ENCODE data around the gene DGKE.
A peak's percentile ranks its signal among the peaks of the same experiment; 100 is the strongest.

DGKE gene

DNA sequence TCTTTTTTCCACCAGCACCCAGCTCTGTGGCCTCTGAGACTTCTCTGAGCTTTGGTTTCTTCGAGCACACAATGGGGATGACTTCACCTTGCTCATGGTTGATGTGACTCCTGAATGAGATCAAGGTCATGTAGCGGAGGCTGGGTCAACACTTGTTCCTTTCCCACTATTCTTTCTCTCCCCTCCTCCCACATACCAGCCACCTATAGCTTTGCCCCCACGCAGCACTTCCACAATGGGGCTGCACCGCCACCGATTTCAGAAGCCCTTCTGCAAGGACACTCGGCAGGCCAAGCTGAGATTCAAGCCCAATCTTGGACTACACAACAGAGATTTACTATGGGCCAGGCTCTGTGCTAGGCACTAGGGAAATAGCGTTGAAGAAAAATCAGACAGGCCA lies 65.5 kb downstream of the DGKE start:
- DNase-seq = no peak
- in situ Hi-C loops (cut with HindIII; ENCODE audit: low pct_ligation_motif_present, low pct_unique_long_range_greater_than_20kb, low sequenced_read_pairs) = no loop called here

DNA sequence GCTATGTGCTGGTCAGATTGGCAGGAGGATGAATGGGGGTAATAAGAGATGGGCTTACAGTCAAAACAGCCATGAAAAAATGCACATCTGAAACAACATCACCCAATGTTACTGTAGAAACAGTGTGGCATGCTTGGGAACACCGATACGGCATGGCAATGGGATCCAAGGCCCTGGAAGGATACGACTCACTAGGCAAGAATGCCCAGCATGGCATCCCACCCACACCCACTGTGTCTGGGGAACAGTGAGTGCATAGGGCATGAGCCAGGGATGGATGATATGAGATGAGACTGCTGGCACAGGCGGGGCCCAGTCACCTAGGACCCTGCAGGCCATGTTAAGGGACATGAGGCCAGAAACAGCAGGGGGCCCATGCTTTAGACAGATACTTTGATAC lies 68.4 kb downstream of the DGKE start:
- peak; percentile 95 for DNase-seq
- in situ Hi-C loops (cut with HindIII; ENCODE audit: low pct_ligation_motif_present, low pct_unique_long_range_greater_than_20kb, low sequenced_read_pairs) = no loop called here

DNA sequence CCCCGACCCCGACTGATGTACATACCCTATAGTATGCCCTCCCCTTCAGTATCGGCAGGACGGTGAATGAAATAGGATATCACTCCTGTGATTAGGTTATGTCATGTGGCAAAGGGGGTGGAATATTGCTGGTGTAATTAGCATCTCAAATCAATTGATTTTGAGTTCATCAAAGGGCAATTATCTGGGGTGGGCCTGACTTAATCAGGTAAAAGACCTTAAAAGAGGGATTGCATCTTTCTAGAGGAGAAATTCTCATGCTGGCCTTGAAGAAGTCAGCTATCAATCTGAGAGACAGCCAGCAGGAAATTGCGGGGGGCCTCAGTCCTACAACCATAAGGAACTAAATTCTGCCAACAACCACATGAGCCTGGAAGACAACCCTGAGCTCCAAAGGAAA lies 69.6 kb downstream of the DGKE start:
- in situ Hi-C loops (cut with HindIII; ENCODE audit: low pct_ligation_motif_present, low pct_unique_long_range_greater_than_20kb, low sequenced_read_pairs) = no loop called here
- no peak for DNase-seq

DNA sequence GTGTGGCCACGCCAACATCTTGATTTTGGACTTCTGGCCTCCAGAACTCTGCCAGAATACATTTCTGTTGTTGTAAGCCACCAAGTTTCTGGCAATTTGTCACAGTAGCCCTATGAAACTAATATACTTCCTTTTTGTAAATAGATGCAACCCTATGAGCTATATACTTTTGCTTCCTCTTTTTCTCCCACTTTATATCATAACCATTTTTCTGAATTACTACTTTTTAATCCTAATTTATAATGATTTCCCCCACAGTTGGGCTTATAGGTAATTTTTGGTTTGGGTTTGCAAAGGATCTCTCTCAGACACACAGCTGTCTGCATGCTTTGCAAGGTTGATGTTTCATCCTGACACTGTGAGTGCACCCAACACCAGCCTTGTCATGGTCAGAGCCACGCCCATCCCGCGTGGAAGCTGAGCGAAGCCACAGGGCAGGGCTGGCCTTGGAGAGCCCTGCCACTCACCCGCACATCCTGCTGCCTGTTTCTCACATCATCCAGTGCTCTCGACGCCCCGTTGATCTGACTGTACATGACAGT lies 74.1 kb downstream of the DGKE start:
- in situ Hi-C loops (cut with HindIII; ENCODE audit: low pct_ligation_motif_present, low pct_unique_long_range_greater_than_20kb, low sequenced_read_pairs) = no loop called here
- peak; percentile 8 for DNase-seq

DNA sequence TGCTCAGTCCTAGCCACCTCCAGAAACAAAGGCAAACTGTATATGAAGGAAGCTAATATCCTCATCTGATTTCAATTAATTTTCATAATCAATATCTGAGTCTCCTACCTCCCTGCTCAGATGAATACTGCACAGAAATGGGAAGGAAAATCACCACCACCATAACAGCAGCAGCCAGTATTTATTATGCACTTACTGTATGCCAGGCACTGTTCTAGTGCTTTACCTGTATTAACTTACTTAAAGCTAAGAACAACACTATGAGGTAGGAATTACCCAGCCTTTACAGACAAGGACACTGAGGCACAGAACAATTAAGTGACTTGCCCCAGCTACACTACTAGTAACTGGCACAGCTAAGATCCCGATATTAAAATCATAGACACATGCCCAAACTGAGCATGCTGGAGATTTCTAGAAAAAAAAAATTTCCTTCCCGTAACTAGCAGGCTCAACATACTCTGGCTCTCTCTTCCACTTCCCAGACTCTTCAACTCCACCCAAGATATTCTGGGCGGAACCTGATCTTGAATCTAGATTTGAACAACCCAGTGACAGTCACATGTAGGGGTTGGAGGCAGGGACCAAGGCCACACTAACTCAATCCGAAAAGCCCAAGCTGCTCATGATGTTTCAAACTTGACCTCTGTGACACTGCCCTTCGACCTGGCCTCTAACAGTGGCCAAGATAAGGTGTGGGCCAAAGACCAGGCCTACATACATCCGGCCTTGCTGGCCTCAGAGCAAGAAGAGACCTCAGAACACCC lies 76.0 kb downstream of the DGKE start:
- no peak for DNase-seq
- in situ Hi-C loops (cut with HindIII; ENCODE audit: low pct_ligation_motif_present, low pct_unique_long_range_greater_than_20kb, low sequenced_read_pairs) = no loop called here

DNA sequence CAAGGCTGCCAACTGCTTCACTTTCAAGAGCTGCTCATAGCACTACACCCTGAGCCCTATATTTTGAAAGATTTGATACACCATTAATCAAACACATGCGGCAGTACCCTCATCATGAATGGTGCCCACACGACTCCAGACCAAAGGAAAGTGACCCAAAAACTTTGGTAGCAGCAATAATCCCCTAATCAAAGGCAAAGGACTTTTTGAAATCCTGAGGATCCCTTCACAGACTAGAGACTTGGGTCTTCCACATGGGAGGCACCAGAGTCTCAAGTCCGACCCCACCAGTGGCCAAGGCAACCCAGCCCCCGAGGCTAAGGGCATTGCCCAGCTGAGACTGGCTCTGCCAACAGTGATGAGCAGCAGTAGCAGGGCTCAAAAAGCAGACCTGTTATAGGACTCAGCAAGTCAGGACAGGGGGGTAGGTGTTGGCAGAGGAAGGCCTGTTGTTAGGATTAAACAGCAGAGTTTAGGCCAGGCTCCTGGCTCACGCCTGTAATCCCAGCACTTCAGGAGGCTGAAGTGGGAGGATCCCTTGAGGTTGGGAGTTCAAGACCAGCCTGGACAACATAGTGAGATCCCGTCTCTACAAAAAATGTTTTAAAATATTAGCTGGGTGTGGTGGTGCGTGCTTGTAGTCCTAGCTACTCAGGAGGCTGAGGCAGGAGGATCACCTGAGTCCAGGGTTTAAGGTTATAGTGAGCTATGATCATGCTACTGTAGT lies 76.7 kb downstream of the DGKE start:
- no peak for DNase-seq
- in situ Hi-C loops (cut with HindIII; ENCODE audit: low pct_ligation_motif_present, low pct_unique_long_range_greater_than_20kb, low sequenced_read_pairs) = no loop called here

DNA sequence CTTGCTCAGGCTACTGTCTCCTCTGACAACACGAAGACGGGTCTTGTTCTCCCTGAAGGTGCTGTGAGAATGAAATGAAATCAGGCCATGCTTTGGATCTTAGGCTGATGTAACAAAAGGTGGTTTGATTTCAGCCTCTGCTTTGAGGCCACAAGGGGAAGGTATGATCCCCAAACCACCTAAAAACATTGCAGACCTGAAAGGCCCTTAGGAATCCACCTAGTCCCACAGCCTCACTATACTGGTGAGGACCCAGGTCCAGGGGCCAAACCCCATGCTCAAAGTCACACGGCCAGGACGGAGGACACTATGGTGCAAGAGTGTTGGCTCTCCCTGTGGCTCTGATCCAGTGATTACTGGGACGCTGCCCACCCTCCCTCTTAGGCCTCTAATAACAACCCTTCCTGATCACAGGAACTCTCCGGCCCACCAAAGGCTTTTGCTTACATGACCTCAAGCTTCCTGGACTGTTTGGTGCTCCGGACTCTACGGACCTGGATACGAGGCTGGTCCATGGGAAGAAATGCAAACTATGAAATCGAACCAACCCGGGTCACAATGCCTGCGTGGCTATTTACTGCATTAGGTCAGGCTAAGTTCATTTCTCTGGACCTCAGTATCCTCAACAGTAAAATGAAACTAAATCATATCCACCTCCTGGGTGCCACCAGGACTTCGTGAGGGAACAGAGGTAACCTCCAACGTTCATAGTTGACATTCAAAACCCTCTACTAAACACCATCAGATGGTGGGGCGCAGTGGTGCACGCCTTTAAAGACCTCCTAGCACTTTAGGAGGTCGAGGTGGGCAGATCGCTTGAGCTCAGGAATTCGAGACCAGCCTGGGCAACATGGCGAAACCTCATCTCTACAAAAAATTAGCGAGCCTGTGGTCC lies 78.4 kb downstream of the DGKE start:
- in situ Hi-C loops (cut with HindIII; ENCODE audit: low pct_ligation_motif_present, low pct_unique_long_range_greater_than_20kb, low sequenced_read_pairs) = no loop called here
- DNase-seq = no peak

DNA sequence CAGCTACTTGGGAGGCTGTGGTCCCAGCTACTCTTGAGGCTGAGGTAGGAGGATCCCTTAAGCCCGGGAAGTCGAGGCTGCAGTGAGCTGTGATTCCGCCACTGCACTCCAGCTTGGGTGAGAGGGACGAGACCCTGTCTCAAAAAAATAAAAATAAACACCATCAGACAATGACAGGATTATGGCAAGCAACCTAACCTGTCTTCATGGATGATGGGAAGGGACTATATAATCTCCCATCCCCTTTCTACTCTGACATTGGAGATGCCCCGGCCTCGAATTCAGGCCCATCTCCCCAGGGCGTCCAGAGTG lies 79.0 kb downstream of the DGKE start:
- DNase-seq = no peak
- in situ Hi-C loops (cut with HindIII; ENCODE audit: low pct_ligation_motif_present, low pct_unique_long_range_greater_than_20kb, low sequenced_read_pairs) = no loop called here

DNA sequence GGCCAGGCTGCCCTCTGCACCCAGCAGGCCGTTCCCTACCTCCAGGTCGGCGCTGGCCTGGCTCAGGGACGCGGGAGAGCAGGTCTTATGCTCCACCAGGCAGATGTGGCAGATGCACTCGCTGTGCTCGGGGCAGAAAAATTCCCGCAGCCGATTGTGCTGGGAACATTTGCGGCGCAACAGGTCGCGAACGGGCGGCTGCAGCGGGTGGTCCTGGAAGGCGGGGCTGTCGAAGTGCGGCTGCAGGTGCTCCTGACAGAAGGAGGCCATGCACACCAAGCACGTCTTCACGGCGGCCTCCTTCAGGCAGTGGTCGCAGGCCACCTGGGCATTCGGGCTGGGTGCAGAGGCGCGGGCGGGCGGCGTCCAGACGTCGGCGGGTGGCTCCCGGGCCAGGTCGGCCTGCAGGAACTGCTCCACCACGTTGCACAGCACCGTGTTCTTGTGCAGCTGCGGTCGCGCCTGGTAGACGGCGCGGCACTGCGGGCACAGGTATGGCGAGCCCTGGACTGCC lies 79.5 kb downstream of the DGKE start:
- in situ Hi-C loops (cut with HindIII; ENCODE audit: low pct_ligation_motif_present, low pct_unique_long_range_greater_than_20kb, low sequenced_read_pairs) = no loop called here
- DNase-seq = peak; percentile 25

DNA sequence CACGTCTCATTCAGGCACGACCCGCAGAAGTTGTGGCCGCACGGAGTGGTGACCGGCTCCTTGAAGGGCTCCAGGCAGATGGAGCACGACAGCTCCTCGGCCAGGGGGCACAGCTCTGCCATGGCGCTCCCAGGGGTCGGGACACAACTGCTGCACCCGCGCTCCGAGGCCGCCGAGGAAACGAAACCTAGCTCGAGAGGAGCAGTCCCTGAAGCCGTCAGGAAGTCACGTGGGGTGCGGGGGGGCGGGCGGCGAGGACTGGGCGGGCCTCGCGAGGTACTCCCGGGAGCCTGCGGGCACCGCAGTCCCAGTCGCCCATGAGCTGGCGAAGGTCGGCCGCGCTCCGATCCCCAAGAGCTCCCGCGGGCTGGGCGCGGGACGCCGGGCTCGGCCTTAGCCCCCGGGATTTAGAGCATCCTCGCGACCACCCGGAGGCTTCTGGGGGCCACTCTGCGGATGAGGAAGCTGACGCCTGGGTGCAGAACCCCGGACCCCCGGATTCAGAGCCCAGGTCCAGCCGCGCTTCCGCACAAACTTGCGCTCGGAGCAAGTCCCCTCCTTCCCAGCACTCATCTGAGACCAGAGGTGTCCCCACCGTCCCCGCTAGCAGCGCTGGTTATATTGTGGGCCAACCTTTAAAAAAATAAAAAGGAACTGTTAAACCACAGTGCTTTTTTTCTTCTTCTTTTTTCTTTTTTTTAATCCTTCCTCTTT lies 80.1 kb downstream of the DGKE start, which contains the start of gene TRIM25:
Gene TRIM25, minus strand, starts transcription at position 183 of the 714 bp plus-strand sequence. Its CDS starts 61 bp downstream, at position 122.
- in situ Hi-C loops (cut with HindIII; ENCODE audit: low pct_ligation_motif_present, low pct_unique_long_range_greater_than_20kb, low sequenced_read_pairs) = no loop called here
- DNase-seq = peak; percentile 91

DNA sequence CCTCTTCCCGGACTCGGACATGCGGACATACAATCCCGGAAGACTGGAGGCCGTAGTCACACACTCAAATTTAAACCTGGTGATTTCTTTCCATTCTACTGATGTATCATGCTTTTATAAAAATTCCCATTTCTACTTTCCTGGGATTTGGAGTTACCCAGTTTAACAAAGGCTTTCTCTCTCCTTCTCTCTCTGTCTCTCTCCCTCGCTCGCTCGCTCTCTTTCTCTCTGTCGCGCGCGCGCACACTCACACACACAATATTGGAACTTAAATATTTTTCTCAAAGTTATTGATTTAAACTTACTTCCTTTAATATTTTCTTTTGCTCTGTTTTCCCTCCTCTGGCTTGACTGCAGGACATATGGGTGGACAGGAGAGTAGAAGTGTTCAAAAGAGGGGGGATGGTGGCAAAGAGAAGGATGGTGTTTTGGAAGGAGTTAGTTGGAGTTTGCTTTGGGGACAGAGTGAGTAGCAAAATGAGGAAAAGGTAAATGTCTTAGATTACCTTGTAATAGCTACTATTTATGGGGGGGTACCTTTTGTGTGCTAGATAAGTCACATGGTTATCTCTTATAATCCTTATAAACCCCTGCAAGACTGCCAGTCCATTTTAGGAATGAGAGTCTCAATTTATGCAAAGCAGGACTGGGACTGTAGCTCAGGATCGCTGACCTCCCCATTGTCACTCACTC lies 80.8 kb downstream of the DGKE start:
- in situ Hi-C loops (cut with HindIII; ENCODE audit: low pct_ligation_motif_present, low pct_unique_long_range_greater_than_20kb, low sequenced_read_pairs) = no loop called here
- DNase-seq = peak; percentile 51

DNA sequence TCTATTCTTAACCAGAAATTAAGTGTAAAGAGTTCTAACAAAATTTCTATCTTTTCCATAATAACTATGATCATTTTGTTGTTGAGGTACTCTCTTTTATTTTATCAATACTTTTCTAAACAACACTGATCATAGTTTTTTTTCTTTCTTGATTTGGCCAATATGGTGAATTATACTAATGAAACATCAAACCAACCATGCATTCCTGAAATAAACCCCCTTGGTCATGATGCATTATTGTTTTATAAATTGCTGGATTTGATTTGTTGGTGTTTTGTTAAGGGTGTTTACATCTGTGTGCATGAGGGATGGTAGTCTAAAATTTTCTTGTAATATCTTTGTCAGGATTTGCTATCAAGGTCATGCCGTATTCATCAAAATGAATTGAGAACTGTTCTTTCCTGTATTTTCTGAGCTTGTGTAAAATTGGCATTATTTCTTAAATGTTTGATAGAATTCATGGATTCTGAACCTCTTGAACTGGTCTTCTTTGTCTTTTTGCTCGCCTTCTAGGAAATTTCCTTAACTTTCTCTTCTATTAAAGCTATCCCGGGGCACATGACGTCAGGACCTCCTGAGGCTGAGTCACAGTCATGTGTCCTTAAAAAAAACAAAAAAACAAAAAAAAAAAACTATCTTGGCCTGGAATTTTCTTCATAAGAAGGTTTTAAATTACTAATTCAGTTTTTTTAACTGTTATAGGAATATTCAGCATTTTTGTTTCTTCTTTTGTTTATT lies 83.8 kb downstream of the DGKE start:
- in situ Hi-C loops (cut with HindIII; ENCODE audit: low pct_ligation_motif_present, low pct_unique_long_range_greater_than_20kb, low sequenced_read_pairs) = no loop called here
- DNase-seq = no peak

DNA sequence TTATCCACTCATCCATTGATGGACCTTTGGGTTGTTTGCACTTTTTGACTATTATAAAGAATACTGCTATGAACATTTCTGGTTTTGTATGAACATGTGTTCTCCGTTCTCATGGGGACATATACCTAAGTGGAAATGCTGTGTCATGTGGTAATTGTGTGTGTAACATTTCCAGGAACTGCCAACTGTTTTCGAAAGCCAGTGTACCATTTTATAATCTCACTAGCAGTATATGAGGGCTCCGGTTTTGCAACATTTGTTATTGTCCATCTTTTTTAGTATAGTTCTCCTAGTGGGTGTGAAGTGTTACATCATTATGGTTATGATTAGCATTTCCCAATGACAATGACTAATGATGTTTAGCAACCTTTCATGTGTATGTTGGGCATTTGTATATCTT lies 85.0 kb downstream of the DGKE start:
- in situ Hi-C loops (cut with HindIII; ENCODE audit: low pct_ligation_motif_present, low pct_unique_long_range_greater_than_20kb, low sequenced_read_pairs) = no loop called here

More for the DNA sequence above, 85.0 kb downstream of the DGKE start:
- no peak for DNase-seq
